ENCODE measurements around the gene MCM3. TPM values are rescaled to one million over a fixed set of nuclear protein-coding genes. Genes with fewer than 3 reads are reported as not detected.

The MCM3 gene
- total RNA-seq, 1 experiment from 2014 or later: 24.9 TPM

GRCh38 chr6:52306972-52307870 is 22.7 kb upstream of the MCM3 start:
- DNase-seq (ENCODE audit: unreplicated experiment): no peak
- TF ChIP-seq, protein P1, sequence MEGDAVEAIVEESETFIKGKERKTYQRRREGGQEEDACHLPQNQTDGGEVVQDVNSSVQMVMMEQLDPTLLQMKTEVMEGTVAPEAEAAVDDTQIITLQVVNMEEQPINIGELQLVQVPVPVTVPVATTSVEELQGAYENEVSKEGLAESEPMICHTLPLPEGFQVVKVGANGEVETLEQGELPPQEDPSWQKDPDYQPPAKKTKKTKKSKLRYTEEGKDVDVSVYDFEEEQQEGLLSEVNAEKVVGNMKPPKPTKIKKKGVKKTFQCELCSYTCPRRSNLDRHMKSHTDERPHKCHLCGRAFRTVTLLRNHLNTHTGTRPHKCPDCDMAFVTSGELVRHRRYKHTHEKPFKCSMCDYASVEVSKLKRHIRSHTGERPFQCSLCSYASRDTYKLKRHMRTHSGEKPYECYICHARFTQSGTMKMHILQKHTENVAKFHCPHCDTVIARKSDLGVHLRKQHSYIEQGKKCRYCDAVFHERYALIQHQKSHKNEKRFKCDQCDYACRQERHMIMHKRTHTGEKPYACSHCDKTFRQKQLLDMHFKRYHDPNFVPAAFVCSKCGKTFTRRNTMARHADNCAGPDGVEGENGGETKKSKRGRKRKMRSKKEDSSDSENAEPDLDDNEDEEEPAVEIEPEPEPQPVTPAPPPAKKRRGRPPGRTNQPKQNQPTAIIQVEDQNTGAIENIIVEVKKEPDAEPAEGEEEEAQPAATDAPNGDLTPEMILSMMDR (IDR thresholded peaks at IDR 0.05; ENCODE audit: unreplicated experiment): no peak
- CTCF ChIA-PET: interaction anchor here (0.7 kb wide), 1 partner anchor 338 kb away, joined by 4 read pairs; no protein-coding TSS in a partner anchor
- Mint-ChIP-seq H3K27me3 (ENCODE audit: insufficient read depth, unreplicated experiment) (no peaks in the 10 kb centered on the region), H3K4me1 (ENCODE audit: insufficient read depth, unreplicated experiment) (no peaks in the 10 kb centered on the region), H3K27ac (ENCODE audit: low read depth, unreplicated experiment) (no peak overlapping the region), H3K36me3 (ENCODE audit: insufficient read depth, unreplicated experiment) (no peaks in the 10 kb centered on the region), H3K4me3 (ENCODE audit: unreplicated experiment) (no peak overlapping the region), H3K9me3 (ENCODE audit: unreplicated experiment) (no peaks in the 10 kb centered on the region)
- BruUV-seq (replicated peaks): no TSS peak
- intact Hi-C loops (cut with micrococcal nuclease): no loop called here
- POLR2A ChIA-PET: interaction anchor here (0.6 to 1.5 kb wide), 2 partner anchors 23 to 65 kb away, joined by 3 read pairs; no protein-coding TSS in a partner anchor

DNA sequence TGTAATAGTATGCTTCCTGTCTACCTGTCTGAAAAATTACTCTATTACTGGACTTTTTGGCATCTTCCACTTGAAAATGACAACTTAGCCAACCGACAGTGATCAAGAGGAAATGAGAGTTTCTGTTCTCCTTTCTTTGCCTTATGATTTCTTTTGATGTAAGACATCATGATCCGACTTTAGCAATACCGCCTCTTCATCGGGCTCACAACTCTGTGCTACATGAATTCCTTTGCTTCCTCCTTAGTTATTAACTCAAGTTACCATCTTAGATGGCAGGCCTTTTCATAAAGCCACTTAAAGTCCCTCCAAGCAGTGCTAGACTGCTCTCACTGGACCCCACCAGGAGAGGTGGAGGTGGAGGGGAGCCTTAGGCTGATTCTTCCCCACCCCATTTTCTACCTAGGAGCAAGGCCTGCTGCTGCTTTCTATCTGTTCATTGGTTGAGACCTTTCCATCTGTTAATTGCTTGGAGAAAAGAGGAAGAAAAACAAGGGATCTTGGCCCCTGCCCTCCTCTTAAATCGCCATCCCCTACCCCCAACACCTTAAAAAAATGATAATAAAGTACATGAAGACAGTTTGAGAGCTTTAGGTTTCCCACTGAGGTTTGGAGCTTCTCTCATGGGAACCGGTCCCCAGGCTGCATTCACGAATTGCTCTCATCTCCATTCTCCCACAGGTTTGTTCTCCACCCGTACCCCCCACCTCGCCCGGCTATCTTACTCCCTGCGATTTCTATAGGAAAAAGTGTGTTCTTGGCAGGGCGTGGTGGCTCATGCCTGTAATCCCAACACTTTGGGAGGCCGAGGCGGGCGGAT is 21.6 kb upstream of the MCM3 start:
- Mint-ChIP-seq H3K4me3 (ENCODE audit: unreplicated experiment) (no peak overlapping the region), H3K27ac (ENCODE audit: low read depth, unreplicated experiment) (no peak overlapping the region), H3K4me1 (ENCODE audit: insufficient read depth, unreplicated experiment) (no peaks in the 10 kb centered on the region), H3K36me3 (ENCODE audit: insufficient read depth, unreplicated experiment) (no peaks in the 10 kb centered on the region), H3K9me3 (ENCODE audit: unreplicated experiment) (no peaks in the 10 kb centered on the region), H3K27me3 (ENCODE audit: insufficient read depth, unreplicated experiment) (no peaks in the 10 kb centered on the region)
- intact Hi-C loops (cut with micrococcal nuclease): no loop called here
- TF ChIP-seq, protein P1 (IDR thresholded peaks at IDR 0.05; ENCODE audit: unreplicated experiment): no peak
- no peak for DNase-seq (ENCODE audit: unreplicated experiment)
- BruUV-seq (replicated peaks): no TSS peak
- ChIA-PET POLR2A (interaction anchor here (0.6 kb wide), 1 partner anchor 66 kb away, joined by 3 read pairs; no protein-coding TSS in a partner anchor), CTCF (no interaction called here)

DNA sequence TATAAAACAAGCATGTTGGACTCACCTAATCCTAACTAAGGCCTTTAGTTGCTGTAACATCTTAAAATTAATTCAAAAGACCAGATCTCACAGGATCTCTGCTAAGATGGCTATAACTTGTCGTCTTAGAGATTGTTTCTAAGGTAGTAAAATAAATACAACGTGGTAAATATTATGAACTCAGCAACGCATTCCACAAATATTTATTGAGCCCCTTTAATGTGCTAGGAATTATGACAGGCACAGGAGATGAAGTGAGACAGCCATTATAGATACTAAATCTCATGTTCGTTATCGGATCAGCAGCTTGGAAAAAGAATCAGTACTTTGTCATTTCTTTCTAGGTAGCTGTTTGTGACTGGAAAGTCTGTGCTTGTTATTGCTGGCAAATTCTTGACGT is 20.9 kb upstream of the MCM3 start:
- BruUV-seq (replicated peaks): no TSS peak

More for the DNA sequence above, 20.9 kb upstream of the MCM3 start:
- no peaks in the 10 kb centered on the region for H3K9me3 Mint-ChIP-seq (ENCODE audit: unreplicated experiment)
- DNase-seq (ENCODE audit: unreplicated experiment): no peak
- no peaks in the 10 kb centered on the region for H3K4me1 Mint-ChIP-seq (ENCODE audit: insufficient read depth, unreplicated experiment)
- intact Hi-C loops (cut with micrococcal nuclease): no loop called here
- CTCF ChIA-PET: interaction anchor here (1.3 kb wide), 1 partner anchor 19 kb away, joined by 4 read pairs; no protein-coding TSS in a partner anchor
- H3K27ac Mint-ChIP-seq (ENCODE audit: low read depth, unreplicated experiment): no peak overlapping the region
- POLR2A ChIA-PET: no interaction called here
- H3K4me3 Mint-ChIP-seq (ENCODE audit: unreplicated experiment): no peak overlapping the region
- H3K36me3 Mint-ChIP-seq (ENCODE audit: insufficient read depth, unreplicated experiment): no peaks in the 10 kb centered on the region
- no peaks in the 10 kb centered on the region for H3K27me3 Mint-ChIP-seq (ENCODE audit: insufficient read depth, unreplicated experiment)
- TF ChIP-seq, protein P1 (IDR thresholded peaks at IDR 0.05; ENCODE audit: unreplicated experiment): no peak

Data from MCF 10A (cell line).